HEK293 (cell line): ENCODE measurements around the gene DDX39A.

ENCODE experiments used
- BCL11B ChIP-seq: fragments of 450-650 bp; formaldehyde crosslinking; IDR thresholded peaks from 2 replicates; pipeline ENCODE4 v1.5.1; 2016; ENCODE audit warnings: low read depth, missing biosample characterization, missing genetic modification characterization
- CTCF ChIP-seq: fragments of 450-650 bp; formaldehyde crosslinking; IDR thresholded peaks from 2 replicates; pipeline ENCODE4 v1.5.1; 2016; ENCODE audit warnings: missing biosample characterization, missing genetic modification characterization
- IKZF3 ChIP-seq: fragments of 450-650 bp; IDR thresholded peaks from 2 replicates; pipeline ENCODE4 v1.5.0; 2018; ENCODE audit warnings: missing biosample characterization, mild to moderate bottlenecking, missing genetic modification characterization, moderate library complexity
- KLF17 ChIP-seq: fragments of 450-650 bp; formaldehyde crosslinking; IDR thresholded peaks from 2 replicates; pipeline ENCODE4 v1.5.1; 2016; ENCODE audit warnings: missing biosample characterization, missing genetic modification characterization
- SALL2 ChIP-seq: fragments of 450-650 bp; formaldehyde crosslinking; IDR thresholded peaks from 2 replicates; pipeline ENCODE4 v1.5.0; 2017; ENCODE audit warnings: missing biosample characterization, mild to moderate bottlenecking, missing genetic modification characterization, borderline replicate concordance
- ZBTB7A ChIP-seq: fragments of 450-650 bp; formaldehyde crosslinking; IDR thresholded peaks from 2 replicates; pipeline ENCODE4 v1.5.1; 2016; ENCODE audit warnings: low read depth, missing biosample characterization, missing genetic modification characterization
- ZNF157 ChIP-seq: fragments of 450-650 bp; formaldehyde crosslinking; IDR thresholded peaks from 2 replicates; pipeline ENCODE4 v1.5.1; 2016; ENCODE audit warnings: missing biosample characterization, missing genetic modification characterization
- ZNF169 ChIP-seq: fragments of 450-650 bp; formaldehyde crosslinking; IDR thresholded peaks from 2 replicates; pipeline ENCODE4 v1.5.1; 2016; ENCODE audit warnings: missing biosample characterization, missing genetic modification characterization
- ZNF266 ChIP-seq: fragments of 450-650 bp; formaldehyde crosslinking; IDR thresholded peaks from 2 replicates; pipeline ENCODE4 v1.5.1; 2016; ENCODE audit warnings: missing biosample characterization, missing genetic modification characterization, low read depth
- ZNF274 ChIP-seq, 2 experiments: fragments of 200-500 bp in 1 of 2; fragments of 450-650 bp in 1 of 2; sonication (Bioruptor generic) in 1 of 2; formaldehyde crosslinking in 1 of 2; IDR thresholded peaks; 2 replicates each; pipeline versions ENCODE4 v1.5.1 to v1.6.1; 2014 to 2016; ENCODE audit warnings: borderline replicate concordance in 1 of 2, inconsistent platforms in 1 of 2, low read length in 1 of 2, missing biosample characterization in 1 of 2, missing genetic modification characterization in 1 of 2
- ZNF280C ChIP-seq: fragments of 450-650 bp; formaldehyde crosslinking; IDR thresholded peaks from 2 replicates; pipeline ENCODE4 v1.5.1; 2016; ENCODE audit warnings: missing biosample characterization, missing genetic modification characterization
- ZNF292 ChIP-seq: fragments of 450-650 bp; formaldehyde crosslinking; IDR thresholded peaks from 2 replicates; pipeline ENCODE4 v1.5.1; 2016; ENCODE audit warnings: low read depth, missing biosample characterization, missing genetic modification characterization, borderline replicate concordance
- ZNF350 ChIP-seq: fragments of 450-650 bp; formaldehyde crosslinking; IDR thresholded peaks from 2 replicates; pipeline ENCODE4 v1.5.0; 2017; ENCODE audit warnings: missing biosample characterization, mild to moderate bottlenecking, missing genetic modification characterization
- ZNF404 ChIP-seq: fragments of 450-650 bp; formaldehyde crosslinking; IDR thresholded peaks from 2 replicates; pipeline ENCODE4 v1.5.1; 2017; ENCODE audit warnings: missing biosample characterization, missing genetic modification characterization
- ZNF521 ChIP-seq: fragments of 450-650 bp; formaldehyde crosslinking; IDR thresholded peaks from 2 replicates; pipeline ENCODE4 v1.5.1; 2017; ENCODE audit warnings: missing biosample characterization, mild to moderate bottlenecking, missing genetic modification characterization
- ZNF580 ChIP-seq: fragments of 450-650 bp; formaldehyde crosslinking; IDR thresholded peaks from 2 replicates; pipeline ENCODE4 v1.5.1; 2016; ENCODE audit warnings: missing biosample characterization, missing genetic modification characterization
- ZNF596 ChIP-seq: fragments of 450-650 bp; IDR thresholded peaks from 2 replicates; pipeline ENCODE4 v1.5.0; 2018; ENCODE audit warnings: missing biosample characterization, mild to moderate bottlenecking, missing genetic modification characterization, moderate library complexity
- ZNF626 ChIP-seq: fragments of 450-650 bp; sonication (Bioruptor Pico); formaldehyde crosslinking; IDR thresholded peaks from 2 replicates; pipeline ENCODE4 v1.5.1; 2018; ENCODE audit warnings: missing biosample characterization, missing genetic modification characterization, inconsistent platforms
- ZNF677 ChIP-seq: fragments of 450-650 bp; IDR thresholded peaks from 2 replicates; pipeline ENCODE4 v1.5.0; 2018; ENCODE audit warnings: missing biosample characterization, mild to moderate bottlenecking, missing genetic modification characterization, moderate library complexity
- ZNF704 ChIP-seq: fragments of 450-650 bp; formaldehyde crosslinking; IDR thresholded peaks from 2 replicates; pipeline ENCODE4 v1.5.1; 2016; ENCODE audit warnings: missing biosample characterization, missing genetic modification characterization
- ZNF792 ChIP-seq: fragments of 450-650 bp; formaldehyde crosslinking; IDR thresholded peaks from 2 replicates; pipeline ENCODE4 v1.5.1; 2016; ENCODE audit warnings: missing biosample characterization, missing genetic modification characterization
- ZSCAN30 ChIP-seq: fragments of 450-650 bp; IDR thresholded peaks from 2 replicates; pipeline ENCODE4 v1.5.1; 2018; ENCODE audit warnings: missing biosample characterization, mild to moderate bottlenecking, missing genetic modification characterization, moderate library complexity
- ZXDB ChIP-seq: fragments of 450-650 bp; formaldehyde crosslinking; IDR thresholded peaks from 2 replicates; pipeline ENCODE4 v1.5.1; 2016; ENCODE audit warnings: missing biosample characterization, missing genetic modification characterization
- TF ChIP-seq, protein P1 (sequence below): fragments of 450-650 bp; IDR thresholded peaks from 2 replicates; pipeline ENCODE4 v1.5.1; 2018; ENCODE audit warnings: missing biosample characterization, mild to moderate bottlenecking, missing genetic modification characterization
- TF ChIP-seq, protein P2 (sequence below): fragments of 450-650 bp; formaldehyde crosslinking; IDR thresholded peaks from 2 replicates; pipeline ENCODE4 v1.5.1; 2016; ENCODE audit warnings: missing biosample characterization, missing genetic modification characterization, low read depth

The DDX39A gene

DNA sequence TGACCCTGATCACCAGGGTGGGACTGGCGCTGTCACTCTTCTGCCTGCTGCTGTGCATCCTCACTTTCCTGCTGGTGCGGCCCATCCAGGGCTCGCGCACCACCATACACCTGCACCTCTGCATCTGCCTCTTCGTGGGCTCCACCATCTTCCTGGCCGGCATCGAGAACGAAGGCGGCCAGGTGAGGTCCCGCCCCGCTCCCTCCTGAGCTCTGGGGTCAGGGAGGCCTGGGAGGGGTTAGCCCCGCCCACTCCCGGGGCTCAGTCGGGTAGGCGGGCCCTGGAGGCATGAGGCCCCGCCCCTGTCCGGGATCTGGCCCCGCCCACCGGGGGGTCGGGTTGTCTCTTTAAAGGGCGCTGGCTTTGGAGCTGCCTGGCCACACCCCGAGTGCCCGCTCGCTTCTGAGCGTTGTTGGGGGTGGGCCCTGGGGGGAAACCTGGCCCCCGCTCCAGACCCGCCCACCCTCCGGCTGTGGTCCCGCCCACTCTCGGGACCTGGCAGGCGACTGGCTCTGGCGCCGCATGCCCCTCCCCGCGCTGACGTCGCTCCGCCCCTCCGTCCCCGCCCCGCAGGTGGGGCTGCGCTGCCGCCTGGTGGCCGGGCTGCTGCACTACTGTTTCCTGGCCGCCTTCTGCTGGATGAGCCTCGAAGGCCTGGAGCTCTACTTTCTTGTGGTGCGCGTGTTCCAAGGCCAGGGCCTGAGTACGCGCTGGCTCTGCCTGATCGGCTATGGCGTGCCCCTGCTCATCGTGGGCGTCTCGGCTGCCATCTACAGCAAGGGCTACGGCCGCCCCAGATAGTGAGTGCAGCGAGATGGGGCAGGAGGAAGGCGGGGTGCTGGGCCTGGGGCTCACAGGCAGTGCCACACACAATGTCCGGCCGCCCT, 13.1 kb downstream of the DDX39A start (continued):
- TF ChIP-seq KLF17 (peak; percentile 19; the same call in 1 of the 2 replicates), ZNF704 (tag by site-specific recombination) (no peak), ZNF169 (tag by site-specific recombination) (no peak), ZNF292 (tag by site-specific recombination) (no peak), ZNF274 (IDR thresholded peaks at IDR 0.05; ENCODE audit: low read length) (no peak), ZNF274 (tag by site-specific recombination; IDR thresholded peaks at IDR 0.05; ENCODE audit: borderline replicate concordance) (no peak), ZXDB (tag by site-specific recombination) (peak; percentile 31; the same call in 1 of the 2 replicates), SALL2 (no peak), ZNF580 (tag by site-specific recombination) (no peak), ZNF626 (tag by site-specific recombination) (no peak), ZNF521 (tag by site-specific recombination) (no peak), ZNF404 (tag by site-specific recombination) (no peak), IKZF3 (tag by site-specific recombination) (0 out of 2 replicates have a peak, but pooled peaks have one; percentile 9), ZNF677 (tag by site-specific recombination) (no peak), ZNF596 (tag by site-specific recombination) (no peak), ZNF266 (tag by site-specific recombination) (no peak), ZNF280C (tag by site-specific recombination) (no peak), CTCF (tag by site-specific recombination) (peak; percentile 95), ZNF792 (tag by site-specific recombination) (no peak), ZSCAN30 (tag by site-specific recombination) (0 out of 2 replicates have a peak, but pooled peaks have one; percentile 26), ZBTB7A (peak; percentile 76; the same call in 1 of the 2 replicates), BCL11B (tag by site-specific recombination) (no peak), ZNF350 (tag by site-specific recombination) (no peak), ZNF157 (tag by site-specific recombination) (no peak)
- TF ChIP-seq, protein P1, sequence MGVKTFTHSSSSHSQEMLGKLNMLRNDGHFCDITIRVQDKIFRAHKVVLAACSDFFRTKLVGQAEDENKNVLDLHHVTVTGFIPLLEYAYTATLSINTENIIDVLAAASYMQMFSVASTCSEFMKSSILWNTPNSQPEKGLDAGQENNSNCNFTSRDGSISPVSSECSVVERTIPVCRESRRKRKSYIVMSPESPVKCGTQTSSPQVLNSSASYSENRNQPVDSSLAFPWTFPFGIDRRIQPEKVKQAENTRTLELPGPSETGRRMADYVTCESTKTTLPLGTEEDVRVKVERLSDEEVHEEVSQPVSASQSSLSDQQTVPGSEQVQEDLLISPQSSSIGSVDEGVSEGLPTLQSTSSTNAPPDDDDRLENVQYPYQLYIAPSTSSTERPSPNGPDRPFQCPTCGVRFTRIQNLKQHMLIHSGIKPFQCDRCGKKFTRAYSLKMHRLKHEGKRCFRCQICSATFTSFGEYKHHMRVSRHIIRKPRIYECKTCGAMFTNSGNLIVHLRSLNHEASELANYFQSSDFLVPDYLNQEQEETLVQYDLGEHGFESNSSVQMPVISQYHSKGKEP, result no peak
- TF ChIP-seq, protein P2, sequence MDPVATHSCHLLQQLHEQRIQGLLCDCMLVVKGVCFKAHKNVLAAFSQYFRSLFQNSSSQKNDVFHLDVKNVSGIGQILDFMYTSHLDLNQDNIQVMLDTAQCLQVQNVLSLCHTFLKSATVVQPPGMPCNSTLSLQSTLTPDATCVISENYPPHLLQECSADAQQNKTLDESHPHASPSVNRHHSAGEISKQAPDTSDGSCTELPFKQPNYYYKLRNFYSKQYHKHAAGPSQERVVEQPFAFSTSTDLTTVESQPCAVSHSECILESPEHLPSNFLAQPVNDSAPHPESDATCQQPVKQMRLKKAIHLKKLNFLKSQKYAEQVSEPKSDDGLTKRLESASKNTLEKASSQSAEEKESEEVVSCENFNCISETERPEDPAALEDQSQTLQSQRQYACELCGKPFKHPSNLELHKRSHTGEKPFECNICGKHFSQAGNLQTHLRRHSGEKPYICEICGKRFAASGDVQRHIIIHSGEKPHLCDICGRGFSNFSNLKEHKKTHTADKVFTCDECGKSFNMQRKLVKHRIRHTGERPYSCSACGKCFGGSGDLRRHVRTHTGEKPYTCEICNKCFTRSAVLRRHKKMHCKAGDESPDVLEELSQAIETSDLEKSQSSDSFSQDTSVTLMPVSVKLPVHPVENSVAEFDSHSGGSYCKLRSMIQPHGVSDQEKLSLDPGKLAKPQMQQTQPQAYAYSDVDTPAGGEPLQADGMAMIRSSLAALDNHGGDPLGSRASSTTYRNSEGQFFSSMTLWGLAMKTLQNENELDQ (tag by site-specific recombination), result no peak
